Measurements from ENCODE around the gene PHLDA3.

The PHLDA3 gene

GRCh38 chr1:201426479-201427310 is 42.3 kb downstream of the PHLDA3 start:
- DNase-seq: no peak

DNA sequence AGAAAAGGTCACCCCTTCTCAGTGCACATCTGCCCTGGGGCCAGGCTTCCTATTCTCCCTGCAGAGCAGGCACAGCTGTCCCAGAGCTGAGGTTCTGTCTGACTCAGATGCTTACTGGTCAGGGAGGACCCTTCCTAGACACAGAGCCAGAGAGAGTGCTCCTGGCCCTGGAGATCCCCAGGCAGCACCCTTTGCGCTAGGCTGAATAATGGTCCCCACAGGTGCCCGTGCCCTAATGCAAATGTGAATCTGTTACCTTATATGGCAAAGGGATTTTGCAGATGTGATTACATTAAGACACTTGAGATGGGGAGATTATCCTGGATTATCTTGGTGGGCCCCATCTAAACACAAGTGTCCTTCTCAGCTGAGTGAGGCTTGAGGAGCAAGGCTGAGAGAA is 44.8 kb downstream of the PHLDA3 start:
- DNase-seq: no peak

DNA sequence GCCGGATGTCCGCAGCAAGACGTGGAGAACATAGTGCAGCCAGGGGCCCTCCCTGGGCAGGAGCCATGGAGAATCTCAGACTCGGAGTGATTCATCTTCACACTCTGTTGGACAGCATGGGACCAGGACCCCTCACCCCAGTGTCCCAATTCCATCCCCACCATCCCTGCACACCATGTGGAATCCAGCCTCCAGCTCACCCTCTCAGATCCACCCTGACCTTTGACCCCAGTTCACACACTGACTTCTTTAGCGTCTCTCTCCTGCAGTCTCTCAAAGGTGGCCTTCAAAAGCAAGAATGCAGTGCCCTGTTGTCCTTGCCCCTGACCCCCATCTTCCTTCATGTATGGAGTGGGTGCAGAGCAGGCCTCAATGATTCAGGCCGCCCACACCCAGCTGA is 45.3 kb downstream of the PHLDA3 start:
- DNase-seq: no peak

DNA sequence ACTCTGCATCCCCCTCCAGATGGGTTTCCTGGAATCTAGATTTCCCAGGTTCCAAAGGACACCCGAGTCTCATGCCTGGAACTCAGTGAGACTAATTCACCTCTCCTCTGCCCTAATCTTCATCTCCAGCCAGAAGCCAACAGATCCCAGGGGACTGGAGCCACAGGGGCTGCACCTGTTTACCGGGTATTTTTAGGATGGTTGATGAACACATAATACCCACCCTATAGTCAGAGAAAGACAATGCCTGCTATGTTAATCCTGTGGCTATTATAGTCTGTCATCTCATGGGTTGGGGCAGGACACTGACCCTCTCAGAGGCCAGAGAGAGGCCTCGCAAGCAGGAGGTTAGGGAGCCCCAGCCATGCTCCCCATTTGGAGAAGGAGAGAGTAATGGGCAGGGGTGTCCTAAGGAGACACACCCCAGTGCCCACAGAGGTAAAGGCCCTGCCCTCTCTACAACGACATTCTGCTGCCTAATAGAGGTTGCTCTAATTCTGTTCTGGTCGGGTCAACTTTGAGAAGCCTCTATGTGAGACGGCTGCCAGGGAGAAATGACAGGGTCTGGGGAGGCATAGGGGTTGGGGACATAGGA is 46.5 kb downstream of the PHLDA3 start:
- DNase-seq: no peak

DNA sequence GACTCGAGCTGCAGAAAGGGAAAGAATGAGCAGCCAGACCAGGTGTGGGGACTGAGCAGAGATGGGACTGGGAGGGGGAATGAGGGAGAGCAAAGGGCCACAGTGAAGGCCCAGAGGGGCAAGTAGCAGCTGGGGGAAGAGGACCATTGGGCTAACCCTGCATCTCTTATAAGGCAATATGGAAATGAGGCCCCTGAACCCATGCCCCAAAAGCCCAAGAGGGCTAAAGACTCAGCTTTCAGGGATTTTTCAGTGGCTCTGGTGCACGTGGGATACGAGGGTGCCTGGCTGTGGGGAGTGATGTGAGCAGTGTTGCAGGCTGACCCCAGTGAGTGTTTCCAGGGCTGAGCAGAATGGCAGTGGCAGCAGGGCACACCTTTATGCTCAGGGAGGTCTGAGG is 47.0 kb downstream of the PHLDA3 start:
- no peak for DNase-seq

DNA sequence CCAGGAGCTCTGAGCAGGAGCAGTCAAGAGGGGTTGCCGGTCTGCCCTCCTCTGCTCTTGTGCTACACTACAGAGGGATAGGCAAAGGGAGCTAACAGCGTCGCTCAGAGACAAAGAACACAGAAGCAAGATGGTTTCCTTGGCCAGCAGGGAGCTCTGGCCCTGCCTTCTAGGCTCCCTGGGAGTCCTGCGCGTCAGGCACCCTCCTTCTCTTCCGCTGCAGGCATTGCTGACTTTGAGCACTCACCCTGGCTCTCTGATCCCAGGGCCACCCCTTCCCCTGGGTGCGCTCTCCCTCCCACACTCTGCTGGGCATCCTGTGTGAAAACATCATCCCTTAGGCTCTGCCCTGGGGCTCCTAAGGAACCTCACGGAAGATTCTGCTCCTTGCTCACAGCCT is 47.9 kb downstream of the PHLDA3 start:
- DNase-seq: no peak

DNA sequence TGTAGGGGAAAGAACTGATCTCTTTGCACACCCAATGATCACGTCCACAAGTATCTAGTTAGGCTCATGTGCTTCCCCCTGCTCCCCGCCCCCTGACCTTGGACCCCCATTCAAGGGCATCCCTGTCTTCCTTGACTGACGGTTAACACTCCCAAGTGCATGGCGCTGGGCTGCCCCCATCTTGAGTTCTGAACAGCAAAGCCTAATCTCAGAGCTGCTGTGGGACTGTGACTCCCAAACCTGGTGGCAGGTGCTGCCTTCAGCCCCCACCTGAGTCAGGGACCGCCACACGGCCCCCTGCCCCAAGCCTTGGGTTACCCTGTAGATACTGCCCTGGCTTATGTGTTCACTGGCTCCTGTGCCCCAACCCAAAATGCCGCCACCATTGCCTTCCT is 48.4 kb downstream of the PHLDA3 start:
- DNase-seq: no peak

- no peak for DNase-seq
These were observed 49.0 kb downstream of the PHLDA3 start for GRCh38 chr1:201419746-201420607.

- no peak for DNase-seq
These were observed 49.7 kb downstream of the PHLDA3 start for GRCh38 chr1:201419256-201419655.

GRCh38 chr1:201418461-201418860 is 50.5 kb downstream of the PHLDA3 start:
- no peak for DNase-seq

All from DMS53 (cell line).